CD4-positive, CD25-positive, alpha-beta regulatory T cell (primary cell): Measurements from ENCODE around the gene PAPPA. TPM values are rescaled to one million over a fixed set of nuclear protein-coding genes. Genes with fewer than 3 reads are reported as not detected.

Experiments used
- ATAC-seq, 2 donors: fragments of 150-1000 bp; cut with Tn5 transposase; one replicate each; pipeline ENCODE4 v1.10.0; 2021; ENCODE audit warnings: low read depth in 2 of 2, moderate number of reproducible peaks in 2 of 2, moderate library complexity in 1 of 2
- DNase-seq, 3 donors: peaks; one replicate each; pipeline versions ENCODE4 v3.0.0 to v3.0.0-alpha.2; 2012 to 2022; ENCODE audit warnings: mixed read lengths in 1 of 3
- H3K27ac ChIP-seq: one replicate; pipeline ENCODE4 v1.7.0; 2013; ENCODE audit warnings: mild to moderate bottlenecking, low read length; ENCODE audit not compliant: insufficient read depth, poor library complexity, severe bottlenecking
- H3K27me3 ChIP-seq: one replicate; pipeline ENCODE4 v1.7.0; 2013; ENCODE audit warnings: low read length; ENCODE audit not compliant: control insufficient read depth, insufficient read depth
- H3K36me3 ChIP-seq: one replicate; pipeline ENCODE4 v1.7.0; 2013; ENCODE audit warnings: mild to moderate bottlenecking, low read length, moderate library complexity; ENCODE audit not compliant: control insufficient read depth, insufficient read depth
- H3K4me1 ChIP-seq: 2 replicates; pipeline ENCODE4 v1.7.0; 2013; ENCODE audit warnings: mild to moderate bottlenecking, low read length; ENCODE audit not compliant: insufficient read depth, control insufficient read depth, poor library complexity, severe bottlenecking
- H3K4me3 ChIP-seq: one replicate; pipeline ENCODE4 v1.7.0; 2013; ENCODE audit warnings: low read depth, mild to moderate bottlenecking, low read length, moderate library complexity
- H3K9me3 ChIP-seq, 2 experiments: 1 replicate in 1 of 2; 2 replicates in 1 of 2; pipeline ENCODE4 v1.7.0; 2013; ENCODE audit warnings: low read length in 2 of 2, mild to moderate bottlenecking in 1 of 2, moderate library complexity in 1 of 2; ENCODE audit not compliant: control insufficient read depth in 2 of 2
- H3K27ac Mint-ChIP-seq, 3 donors: one replicate each; pipeline ENCODE4 v1.8.0; 2020 to 2022; ENCODE audit warnings: mild to moderate bottlenecking in 3 of 3, mixed read lengths in 3 of 3, moderate library complexity in 2 of 3
- H3K27me3 Mint-ChIP-seq: one replicate; pipeline ENCODE4 v1.8.0; 2022; ENCODE audit warnings: mild to moderate bottlenecking, mixed read lengths
- H3K36me3 Mint-ChIP-seq: one replicate; pipeline ENCODE4 v1.8.0; 2020; ENCODE audit warnings: mixed read lengths
- H3K4me1 Mint-ChIP-seq, 4 donors: one replicate each; pipeline ENCODE4 v1.8.0; 2020 to 2022; ENCODE audit warnings: mixed read lengths in 4 of 4, mild to moderate bottlenecking in 1 of 4
- H3K4me3 Mint-ChIP-seq, 4 donors: one replicate each; pipeline ENCODE4 v1.8.0; 2020 to 2022; ENCODE audit warnings: mild to moderate bottlenecking in 4 of 4, mixed read lengths in 4 of 4, moderate library complexity in 3 of 4
- H3K9me3 Mint-ChIP-seq, 7 donors: one replicate each; pipeline ENCODE4 v1.8.0; 2020 to 2022; ENCODE audit warnings: mixed read lengths in 7 of 7, mild to moderate bottlenecking in 3 of 7, moderate library complexity in 2 of 7
- polyA plus RNA-seq, 4 donors: library from polyadenylated mRNA; unstranded; fragments of 300-500 nt; fragmentation: Illumina TruSeq; gene quantifications; one replicate each; pipeline ENCODE4 v1.2.3, GENCODE V29; 2021
- total RNA-seq: library from RNA; stranded (reverse); gene quantifications from one replicate; pipeline ENCODE4 v1.2.3, GENCODE V29; 2022

Gene PAPPA
- total and polyA plus RNA-seq, 5 donors from 2014 or later, result 0.01 to 0.42 (median 0.09) TPM; not detected in 1

DNA sequence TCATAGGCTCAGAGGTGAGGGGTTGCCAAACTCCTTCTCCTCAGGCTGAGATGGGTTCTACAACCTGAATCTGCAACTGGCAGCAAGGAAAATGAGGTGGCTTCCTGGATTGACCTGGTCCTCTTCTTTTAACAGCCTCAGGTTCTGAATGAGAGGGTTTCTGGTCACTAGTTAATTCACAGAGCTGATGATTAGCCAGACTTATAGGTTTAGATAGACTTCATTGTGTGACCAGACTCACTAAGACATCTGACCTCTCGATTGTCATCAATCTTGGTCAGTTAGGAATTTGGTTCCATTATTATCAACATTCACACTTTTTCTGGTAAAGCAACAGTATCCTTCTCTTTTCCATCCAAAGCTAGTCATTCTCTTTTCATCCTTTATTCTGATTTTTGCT, 257.9 kb downstream of the PAPPA start:
- Mint-ChIP-seq H3K27me3 (no peaks in the 10 kb centered on the region), H3K27ac (no peak overlapping the region), H3K4me1 (no peaks in the 10 kb centered on the region), H3K4me3 (no peak overlapping the region), H3K36me3 (peaks cover 20% of the 10 kb centered on the region), H3K9me3 (peaks cover 0 to 4% (median 0%) of the 10 kb centered on the region in 7 donors)
- no peaks in the 10 kb centered on the region for H3K27me3 ChIP-seq
- no peaks in the 10 kb centered on the region for H3K9me3 ChIP-seq
- no peak overlapping the region for H3K27ac ChIP-seq
- H3K4me1 ChIP-seq, result no peaks in the 10 kb centered on the region
- H3K36me3 ChIP-seq, result no peaks in the 10 kb centered on the region
- DNase-seq, result no peak
- no peak for ATAC-seq
- no peak overlapping the region for H3K4me3 ChIP-seq

DNA sequence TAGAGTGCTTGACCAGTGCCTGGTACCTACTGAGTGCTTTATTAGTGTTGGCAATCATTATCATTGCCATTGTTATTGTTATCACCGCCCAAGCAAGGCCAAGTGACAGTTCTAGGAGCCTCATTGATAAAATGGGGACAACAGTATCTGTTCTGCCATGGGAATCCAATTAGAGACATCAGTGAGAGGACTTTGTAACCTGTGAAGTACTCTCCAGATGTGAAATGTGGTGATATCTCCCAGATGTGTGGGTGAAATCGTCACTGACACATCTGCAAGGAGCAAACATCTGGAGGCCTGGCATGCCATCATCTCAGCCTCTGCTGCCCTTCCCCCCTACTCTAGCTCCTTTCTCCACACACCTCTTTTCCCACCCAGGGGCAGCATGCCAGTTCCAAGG, 260.8 kb downstream of the PAPPA start:
- no peaks in the 10 kb centered on the region for H3K27me3 ChIP-seq
- Mint-ChIP-seq H3K27me3 (no peaks in the 10 kb centered on the region), H3K9me3 (peaks cover 0 to 4% (median 0%) of the 10 kb centered on the region in 7 donors), H3K27ac (no peak overlapping the region), H3K4me3 (no peak overlapping the region), H3K36me3 (peaks cover 18% of the 10 kb centered on the region), H3K4me1 (no peaks in the 10 kb centered on the region)
- DNase-seq, result no peak
- peaks cover 5% of the 10 kb centered on the region for H3K36me3 ChIP-seq
- ATAC-seq, result no peak
- no peak overlapping the region for H3K27ac ChIP-seq
- no peak overlapping the region for H3K4me3 ChIP-seq
- no peaks in the 10 kb centered on the region for H3K4me1 ChIP-seq
- no peaks in the 10 kb centered on the region for H3K9me3 ChIP-seq

DNA sequence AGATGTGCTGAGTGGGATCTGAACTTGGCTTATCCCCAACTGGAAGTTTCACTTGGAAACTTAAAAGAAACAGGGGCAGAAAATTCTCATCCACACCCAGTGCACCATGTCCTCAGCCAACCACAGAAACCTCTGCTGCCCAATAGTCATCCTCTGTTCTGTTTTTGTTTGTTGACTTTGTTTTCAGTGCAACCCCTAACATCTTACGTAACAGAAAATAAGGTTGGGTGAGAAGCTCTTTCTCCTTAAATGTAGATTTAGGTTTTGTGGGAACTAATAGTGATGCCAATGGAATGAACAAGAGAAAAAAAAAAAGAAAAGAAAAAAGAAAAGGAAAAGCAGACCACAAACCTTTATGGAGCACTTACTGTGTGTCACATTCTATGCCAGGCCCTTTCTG, 262.8 kb downstream of the PAPPA start:
- Mint-ChIP-seq H3K27me3 (no peaks in the 10 kb centered on the region), H3K4me3 (no peak overlapping the region), H3K27ac (no peak overlapping the region), H3K9me3 (peaks cover 0 to 4% (median 0%) of the 10 kb centered on the region in 7 donors), H3K36me3 (peaks cover 29% of the 10 kb centered on the region), H3K4me1 (no peaks in the 10 kb centered on the region)
- no peaks in the 10 kb centered on the region for H3K9me3 ChIP-seq
- DNase-seq (no peak), ATAC-seq (no peak)
- no peaks in the 10 kb centered on the region for H3K4me1 ChIP-seq
- no peak overlapping the region for H3K27ac ChIP-seq
- no peaks in the 10 kb centered on the region for H3K27me3 ChIP-seq
- H3K4me3 ChIP-seq, result no peak overlapping the region
- peaks cover 7% of the 10 kb centered on the region for H3K36me3 ChIP-seq

DNA sequence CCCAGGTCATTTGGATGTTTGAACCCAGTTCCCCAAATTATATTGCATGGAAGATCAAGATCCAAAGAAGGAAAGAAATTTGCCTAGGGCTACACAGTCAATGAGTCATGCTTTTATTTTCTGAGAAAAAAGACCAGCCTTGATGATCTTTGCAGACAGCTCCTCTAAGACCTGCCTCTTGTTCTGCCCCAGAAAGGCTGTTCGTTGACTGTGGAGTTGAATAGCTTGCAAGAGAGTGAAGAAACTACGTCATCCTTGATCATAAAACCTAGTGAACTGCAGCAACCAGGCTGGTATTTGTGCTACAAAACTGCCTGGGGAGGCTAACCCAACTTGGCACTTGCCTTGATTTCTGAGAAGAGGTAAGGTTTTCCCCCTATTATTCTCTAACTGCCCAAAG, 263.9 kb downstream of the PAPPA start:
- H3K27ac ChIP-seq, result no peak overlapping the region
- no peak for ATAC-seq
- no peaks in the 10 kb centered on the region for H3K27me3 ChIP-seq
- peaks cover 7% of the 10 kb centered on the region for H3K36me3 ChIP-seq
- H3K9me3 ChIP-seq, result no peaks in the 10 kb centered on the region
- H3K4me1 ChIP-seq, result no peaks in the 10 kb centered on the region
- Mint-ChIP-seq H3K27ac (no peak overlapping the region), H3K36me3 (peaks cover 31% of the 10 kb centered on the region), H3K4me1 (no peaks in the 10 kb centered on the region), H3K27me3 (no peaks in the 10 kb centered on the region), H3K9me3 (peaks cover 0 to 5% (median 0%) of the 10 kb centered on the region in 7 donors), H3K4me3 (no peak overlapping the region)
- DNase-seq, result no peak
- H3K4me3 ChIP-seq, result no peak overlapping the region

DNA sequence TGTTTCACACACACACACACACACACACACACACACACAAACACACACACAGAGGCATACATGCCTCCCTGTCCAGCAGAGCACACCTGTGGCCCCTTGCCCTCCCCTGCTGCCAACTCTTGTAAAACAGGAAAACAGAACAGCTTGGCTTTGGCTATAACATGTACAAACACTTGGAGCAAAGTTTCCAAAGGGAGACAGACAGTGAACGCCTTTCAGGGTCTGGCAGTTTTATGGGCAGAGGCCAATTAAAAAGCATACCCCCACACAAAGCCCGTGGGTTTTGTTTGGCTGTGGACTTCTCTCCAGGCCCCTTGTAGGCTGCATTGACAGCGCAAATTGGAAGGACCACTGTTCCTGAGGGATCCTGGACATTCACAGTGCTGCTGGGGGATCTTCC, 265.6 kb downstream of the PAPPA start:
- Mint-ChIP-seq H3K27me3 (no peaks in the 10 kb centered on the region), H3K36me3 (peaks cover 38% of the 10 kb centered on the region), H3K9me3 (peaks cover 0 to 5% (median 0%) of the 10 kb centered on the region in 7 donors), H3K4me1 (no peaks in the 10 kb centered on the region), H3K4me3 (no peak overlapping the region), H3K27ac (no peak overlapping the region)
- DNase-seq (no peak), ATAC-seq (no peak)
- Histone ChIP-seq H3K27me3 (no peaks in the 10 kb centered on the region), H3K4me1 (no peaks in the 10 kb centered on the region), H3K27ac (no peak overlapping the region), H3K4me3 (no peak overlapping the region), H3K36me3 (peaks cover 7% of the 10 kb centered on the region), H3K9me3 (no peaks in the 10 kb centered on the region)

DNA sequence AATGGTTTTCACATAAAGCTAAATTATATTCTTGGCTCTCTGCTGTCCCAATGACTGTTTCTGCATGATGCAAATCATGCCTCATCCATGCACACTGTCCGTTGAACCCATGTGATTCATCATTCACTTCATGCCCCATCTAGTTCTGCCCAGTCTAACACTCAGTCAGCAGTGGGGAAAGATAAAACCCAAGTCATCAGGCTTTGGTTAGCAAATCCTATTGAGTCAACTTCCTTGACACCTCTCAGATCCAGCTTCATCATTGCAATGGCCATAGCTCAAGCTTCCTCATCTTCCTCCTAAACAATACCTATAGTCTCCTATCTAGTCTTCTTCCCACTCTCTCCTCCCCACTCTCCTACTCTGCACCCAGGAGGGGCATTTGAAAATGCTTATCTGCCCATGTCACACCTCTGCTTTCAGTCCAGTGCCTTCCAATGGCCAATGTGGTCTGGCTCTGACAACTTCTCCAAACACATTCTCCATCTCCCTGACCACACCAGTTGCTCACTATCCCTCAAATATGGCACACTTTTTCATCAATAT, 267.5 kb downstream of the PAPPA start:
- Mint-ChIP-seq H3K27ac (no peak overlapping the region), H3K9me3 (peaks cover 0 to 5% (median 0%) of the 10 kb centered on the region in 7 donors), H3K36me3 (peaks cover 49% of the 10 kb centered on the region), H3K4me1 (no peaks in the 10 kb centered on the region), H3K4me3 (no peak overlapping the region), H3K27me3 (no peaks in the 10 kb centered on the region)
- peaks cover 11% of the 10 kb centered on the region for H3K36me3 ChIP-seq
- H3K27ac ChIP-seq, result no peak overlapping the region
- DNase-seq, result no peak
- H3K27me3 ChIP-seq, result no peaks in the 10 kb centered on the region
- no peaks in the 10 kb centered on the region for H3K4me1 ChIP-seq
- no peak overlapping the region for H3K4me3 ChIP-seq
- H3K9me3 ChIP-seq, result no peaks in the 10 kb centered on the region
- ATAC-seq, result no peak

DNA sequence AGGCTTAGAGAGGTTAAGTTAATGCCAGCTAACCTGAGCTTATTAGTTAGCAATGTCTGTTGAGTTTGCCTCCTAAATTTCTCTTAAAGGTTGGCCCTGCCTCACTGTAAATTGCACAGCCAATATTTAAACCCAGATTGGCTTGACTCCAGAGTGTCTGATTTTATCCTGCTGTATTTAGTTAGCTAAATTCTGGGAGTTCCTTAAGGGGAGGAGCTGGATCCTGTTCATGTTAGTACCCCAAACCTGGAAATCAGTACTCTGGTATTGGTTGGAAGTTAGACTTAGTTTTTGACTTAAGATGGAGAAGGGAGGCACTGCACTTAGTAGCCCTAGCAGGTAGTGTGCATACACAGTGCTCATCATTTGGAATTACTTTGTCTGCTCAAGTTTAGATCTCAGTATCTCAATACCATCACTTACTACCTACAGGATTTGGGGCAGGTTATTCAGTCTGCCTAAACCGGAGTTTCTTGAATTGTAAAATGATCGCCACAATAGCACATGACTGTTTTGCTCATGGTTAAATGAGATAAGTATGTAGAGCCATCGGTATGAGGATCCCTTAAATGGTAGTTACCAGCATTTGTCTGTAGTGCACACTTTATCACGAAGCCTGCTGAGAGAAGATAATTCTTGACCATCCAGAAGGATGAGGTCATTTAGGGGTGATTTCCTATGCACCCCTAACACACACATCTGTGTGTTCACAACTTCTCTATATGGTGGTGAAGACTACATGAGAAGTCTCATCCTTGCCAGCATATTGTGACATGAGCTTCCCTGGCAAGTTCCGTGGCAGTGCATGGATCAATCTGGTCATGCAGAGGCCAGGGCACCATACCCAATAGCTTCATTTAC, 268.8 kb downstream of the PAPPA start:
- ATAC-seq (no peak), DNase-seq (no peak)
- Histone ChIP-seq H3K4me3 (no peak overlapping the region), H3K27me3 (no peaks in the 10 kb centered on the region), H3K4me1 (no peaks in the 10 kb centered on the region), H3K27ac (no peak overlapping the region), H3K36me3 (peaks cover 11% of the 10 kb centered on the region), H3K9me3 (no peaks in the 10 kb centered on the region)
- Mint-ChIP-seq H3K27me3 (no peaks in the 10 kb centered on the region), H3K27ac (no peak overlapping the region), H3K4me1 (no peaks in the 10 kb centered on the region), H3K4me3 (no peak overlapping the region), H3K9me3 (peaks cover 0 to 5% (median 0%) of the 10 kb centered on the region in 7 donors), H3K36me3 (peaks cover 49% of the 10 kb centered on the region)

DNA sequence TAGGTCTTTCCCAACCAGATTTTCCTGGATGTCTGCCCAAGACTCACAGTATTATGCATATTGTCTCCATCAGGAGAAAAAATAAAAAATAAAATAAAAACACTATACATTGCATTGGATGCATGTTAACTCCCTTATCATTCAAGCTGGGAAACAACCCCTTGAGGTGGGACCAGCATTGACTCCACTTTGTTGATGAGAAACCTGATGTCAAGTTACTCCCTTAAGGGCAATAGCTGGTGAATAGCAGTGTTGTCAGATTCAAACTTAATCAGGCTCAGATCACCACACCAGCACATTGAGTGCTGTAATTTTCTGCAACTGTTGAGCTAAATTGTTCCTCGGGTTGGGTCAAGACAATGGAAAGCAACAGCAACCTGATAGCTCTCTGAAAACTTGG, 269.6 kb downstream of the PAPPA start:
- peaks cover 49% of the 10 kb centered on the region for H3K36me3 Mint-ChIP-seq
- H3K4me3 Mint-ChIP-seq, result no peak overlapping the region

More for the DNA sequence above, 269.6 kb downstream of the PAPPA start:
- Mint-ChIP-seq H3K4me1 (no peaks in the 10 kb centered on the region), H3K27me3 (no peaks in the 10 kb centered on the region), H3K9me3 (peaks cover 0 to 5% (median 0%) of the 10 kb centered on the region in 7 donors), H3K27ac (no peak overlapping the region)
- no peak for DNase-seq
- Histone ChIP-seq H3K9me3 (no peaks in the 10 kb centered on the region), H3K4me3 (no peak overlapping the region), H3K4me1 (no peaks in the 10 kb centered on the region), H3K36me3 (peaks cover 6% of the 10 kb centered on the region), H3K27me3 (no peaks in the 10 kb centered on the region), H3K27ac (no peak overlapping the region)
- no peak for ATAC-seq
